Neural crest cell (in vitro differentiated cells): Measurements from ENCODE around the gene KTI12. TPM values are rescaled to one million over a fixed set of nuclear protein-coding genes. Genes with fewer than 3 reads are reported as not detected.
"Not testable (repeated sequence)": the region's sequence is repeated elsewhere in the genome, so short reads cannot be mapped to it uniquely, and the experiment has no call there.

Source experiments
- DNase-seq: peaks from one replicate; pipeline ENCODE4 v3.0.0; 2021; ENCODE audit warnings: low read depth, mixed read lengths, low spot score
- H3K27ac Mint-ChIP-seq: one replicate; pipeline ENCODE4 v1.8.0; 2021; ENCODE audit warnings: mild to moderate bottlenecking, mixed read lengths; ENCODE audit not compliant: unreplicated experiment
- H3K27me3 Mint-ChIP-seq: 2 replicates; pipeline ENCODE4 v1.8.0; 2021; ENCODE audit warnings: low read depth, mild to moderate bottlenecking, mixed read lengths
- H3K36me3 Mint-ChIP-seq: 2 replicates; pipeline ENCODE4 v1.8.0; 2021; ENCODE audit warnings: low read depth, mild to moderate bottlenecking, mixed read lengths
- H3K4me1 Mint-ChIP-seq: 2 replicates; pipeline ENCODE4 v1.8.0; 2021; ENCODE audit warnings: mixed read lengths
- H3K4me3 Mint-ChIP-seq: one replicate; pipeline ENCODE4 v1.8.0; 2021; ENCODE audit warnings: mild to moderate bottlenecking, mixed read lengths
- H3K9me3 Mint-ChIP-seq: 2 replicates; pipeline ENCODE4 v1.8.0; 2021; ENCODE audit warnings: mixed read lengths
- CTCF ChIP-seq: fragments of 200-600 bp; sonication (generic); conservative IDR thresholded peaks from 2 replicates; pipeline ENCODE4 v1.5.0; 2021; ENCODE audit warnings: antibody characterized with exemption, mild to moderate bottlenecking
- total RNA-seq: library from RNA; stranded (reverse); gene quantifications from 2 replicates; pipeline ENCODE4 v1.2.1, GENCODE V29; 2021

The KTI12 gene
- total RNA-seq, 1 donor from 2014 or later, result 8.1 TPM

- no peaks in the 10 kb centered on the region for H3K9me3 Mint-ChIP-seq
- DNase-seq, result no peak
- TF ChIP-seq CTCF, result no peak
- H3K36me3 Mint-ChIP-seq, result no peaks in the 10 kb centered on the region
- peaks cover 35% of the 10 kb centered on the region for H3K4me1 Mint-ChIP-seq
- peak overlapping the region; percentile 9 for H3K27ac Mint-ChIP-seq
- H3K4me3 Mint-ChIP-seq, result peak overlapping the region; percentile 97
- no peaks in the 10 kb centered on the region for H3K27me3 Mint-ChIP-seq
These were observed 20.3 kb upstream of the KTI12 start for GRCh38 chr1:52053862-52054261.

DNA sequence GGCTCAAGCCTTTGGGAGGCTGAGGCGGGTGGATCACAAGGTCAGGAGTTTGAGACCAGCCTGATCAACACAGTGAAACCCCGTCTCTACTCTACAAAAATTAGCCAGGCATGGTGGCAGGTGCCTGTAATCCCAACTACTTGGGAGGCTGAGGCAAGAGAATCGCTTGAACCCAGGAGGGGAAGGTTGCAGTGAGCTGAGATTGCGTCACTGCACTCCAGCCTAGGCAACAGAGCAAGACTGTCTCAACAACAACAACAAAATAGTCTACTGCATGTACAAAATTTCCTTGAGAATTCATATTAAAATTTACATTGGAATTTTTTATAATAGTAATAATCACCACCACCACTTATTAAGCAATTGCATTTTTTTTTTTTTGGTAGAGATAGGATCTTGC lies 15.7 kb upstream of the KTI12 start:
- H3K4me1 Mint-ChIP-seq, H3K27me3 Mint-ChIP-seq: not testable (repeated sequence)
- H3K36me3 Mint-ChIP-seq, result peaks cover 11% of the 10 kb centered on the region

DNA sequence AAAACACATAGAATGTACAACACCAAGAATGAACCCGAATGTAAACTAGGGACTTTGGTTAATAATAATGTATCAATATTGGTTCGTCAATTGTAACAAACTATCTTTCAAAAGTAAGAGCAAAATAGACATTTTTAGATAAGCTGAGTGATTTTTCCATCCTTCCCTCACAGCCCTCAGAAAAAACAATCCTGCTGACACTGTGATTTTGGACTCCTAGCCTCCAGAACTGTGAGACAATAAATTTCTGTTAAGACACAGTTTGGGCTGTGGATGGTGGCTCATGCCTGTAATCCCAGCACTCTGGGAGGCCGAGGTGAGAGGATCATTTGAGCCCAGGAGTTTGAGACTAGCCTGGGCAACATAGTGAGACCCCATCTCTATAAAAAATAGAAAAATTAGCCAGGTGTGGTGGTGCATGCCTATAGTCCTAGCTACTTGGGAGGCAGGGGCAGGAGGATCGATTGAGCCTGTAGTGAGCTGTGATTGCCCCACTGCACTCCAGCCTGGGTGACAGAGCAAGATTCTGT lies 12.1 kb upstream of the KTI12 start:
- not testable (repeated sequence) for H3K4me1 Mint-ChIP-seq, H3K4me3 Mint-ChIP-seq, DNase-seq, H3K27me3 Mint-ChIP-seq, H3K27ac Mint-ChIP-seq, H3K9me3 Mint-ChIP-seq
- peaks cover 11% of the 10 kb centered on the region for H3K36me3 Mint-ChIP-seq

More for the DNA sequence above, 15.7 kb upstream of the KTI12 start:
- H3K4me3 Mint-ChIP-seq, H3K9me3 Mint-ChIP-seq, H3K27ac Mint-ChIP-seq, DNase-seq: not testable (repeated sequence)

GRCh38 chr1:52045236-52045635 lies 11.6 kb upstream of the KTI12 start:
- Mint-ChIP-seq H3K27ac (no peak overlapping the region), H3K4me3 (no peak overlapping the region), H3K36me3 (peaks cover 11% of the 10 kb centered on the region), H3K9me3 (no peaks in the 10 kb centered on the region), H3K27me3 (no peaks in the 10 kb centered on the region), H3K4me1 (no peaks in the 10 kb centered on the region)
- TF ChIP-seq CTCF, result no peak
- no peak for DNase-seq

GRCh38 chr1:52041551-52042185 lies 8.1 kb upstream of the KTI12 start:
- Mint-ChIP-seq H3K4me1 (no peaks in the 10 kb centered on the region), H3K36me3 (peaks cover 5% of the 10 kb centered on the region), H3K27ac (no peak overlapping the region), H3K4me3 (no peak overlapping the region), H3K9me3 (no peaks in the 10 kb centered on the region), H3K27me3 (no peaks in the 10 kb centered on the region)
- no peak for DNase-seq
- no peak for TF ChIP-seq CTCF

DNA sequence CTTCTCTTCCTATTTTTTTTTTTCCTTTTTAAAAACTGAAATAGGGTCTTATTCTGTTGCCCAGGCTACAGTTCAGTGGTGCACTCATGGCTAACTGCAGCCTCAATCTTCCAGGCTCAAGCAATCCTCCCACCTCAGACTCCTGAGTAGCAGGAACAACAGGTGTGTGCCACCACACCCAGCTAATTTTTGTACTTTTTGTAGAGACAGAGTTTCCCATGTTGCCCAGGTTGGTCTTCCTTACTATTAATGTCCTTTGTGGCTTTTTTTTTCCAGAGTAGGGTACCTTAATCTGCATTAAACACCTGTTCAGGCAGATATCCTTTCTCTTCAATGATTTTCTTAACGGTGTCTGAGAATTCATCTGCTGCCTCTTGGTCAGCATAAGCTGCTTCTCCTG lies 4.3 kb upstream of the KTI12 start:
- no peaks in the 10 kb centered on the region for H3K27me3 Mint-ChIP-seq
- no peaks in the 10 kb centered on the region for H3K36me3 Mint-ChIP-seq
- TF ChIP-seq CTCF, result no peak
- no peak overlapping the region for H3K4me3 Mint-ChIP-seq
- DNase-seq, result no peak
- peaks cover 9% of the 10 kb centered on the region for H3K4me1 Mint-ChIP-seq
- no peaks in the 10 kb centered on the region for H3K9me3 Mint-ChIP-seq
- H3K27ac Mint-ChIP-seq, result no peak overlapping the region
